GM18519 (cell line): Measurements from ENCODE around the gene EVPLL.
A peak's percentile ranks its signal among the peaks of the same experiment; 100 is the strongest.
"Not testable (repeated sequence)": the region's sequence is repeated elsewhere in the genome, so short reads cannot be mapped to it uniquely, and the experiment has no call there.

Source experiments
- ATAC-seq: cut with Tn5 transposase; IDR thresholded peaks from one replicate; pipeline ENCODE4 v1.9.1; 2021; ENCODE audit warnings: mild to moderate bottlenecking, moderate library complexity; ENCODE audit not compliant: unreplicated experiment, low FRiP score

Gene EVPLL

GRCh38 chr17:18377437-18378204, at the start of gene EVPLL:
Gene EVPLL (plus strand): TSS chr17:18377778. CDS start chr17:18380938, 3,160 bp downstream.
- ATAC-seq = no peak

GRCh38 chr17:18328643-18329204, 48.9 kb upstream of the EVPLL start:
- no peak for ATAC-seq

GRCh38 chr17:18331879-18332278, 45.7 kb upstream of the EVPLL start:
- no peak for ATAC-seq

GRCh38 chr17:18332909-18333489, 44.6 kb upstream of the EVPLL start:
- ATAC-seq = no peak

GRCh38 chr17:18338158-18338557, 39.4 kb upstream of the EVPLL start:
- not testable (repeated sequence) for ATAC-seq

- ATAC-seq = no peak
These were observed 37.6 kb upstream of the EVPLL start for GRCh38 chr17:18339933-18340332.

- no peak for ATAC-seq
These were observed 33.6 kb upstream of the EVPLL start for GRCh38 chr17:18344021-18344420.

- no peak for ATAC-seq
These were observed 24.0 kb upstream of the EVPLL start for GRCh38 chr17:18353541-18353940.

- no peak for ATAC-seq
These were observed 21.0 kb upstream of the EVPLL start for GRCh38 chr17:18356624-18357023.

GRCh38 chr17:18360518-18360917, 17.1 kb upstream of the EVPLL start:
- no peak for ATAC-seq

- no peak for ATAC-seq
These were observed 15.5 kb upstream of the EVPLL start for GRCh38 chr17:18361837-18362697.

GRCh38 chr17:18362698-18363100, 14.9 kb upstream of the EVPLL start:
- no peak for ATAC-seq

- ATAC-seq = peak; percentile 95
These were observed 14.2 kb upstream of the EVPLL start, which contains the start of gene SHMT1 for GRCh38 chr17:18363101-18364049. Gene SHMT1 (minus strand): TSS chr17:18363550. CDS start chr17:18355981, 7,569 bp downstream.

- ATAC-seq = no peak
These were observed 13.4 kb upstream of the EVPLL start for GRCh38 chr17:18364166-18364565.

- no peak for ATAC-seq
These were observed 8.6 kb upstream of the EVPLL start for GRCh38 chr17:18368946-18369345.

- no peak for ATAC-seq
These were observed 6.8 kb upstream of the EVPLL start for GRCh38 chr17:18370761-18371160.

- ATAC-seq = no peak
These were observed 6.1 kb upstream of the EVPLL start for GRCh38 chr17:18371455-18371854.

GRCh38 chr17:18373181-18373580, 4.4 kb upstream of the EVPLL start:
- ATAC-seq = not testable (repeated sequence)

- no peak for ATAC-seq
These were observed 3.4 kb upstream of the EVPLL start for GRCh38 chr17:18374216-18374615.

GRCh38 chr17:18378205-18378505, 577 bp downstream of the EVPLL start:
- no peak for ATAC-seq
